Hematopoietic multipotent progenitor cell treated with erythropoietin and hydrocortisone succinate and interleukin-3 and kit ligand, for 6 days (in vitro differentiated cells): ENCODE measurements around the gene CYP26B1.

Experiments
- DNase-seq: peaks from one replicate; pipeline ENCODE4 v3.0.0-alpha.2; 2015

CYP26B1 gene

DNA sequence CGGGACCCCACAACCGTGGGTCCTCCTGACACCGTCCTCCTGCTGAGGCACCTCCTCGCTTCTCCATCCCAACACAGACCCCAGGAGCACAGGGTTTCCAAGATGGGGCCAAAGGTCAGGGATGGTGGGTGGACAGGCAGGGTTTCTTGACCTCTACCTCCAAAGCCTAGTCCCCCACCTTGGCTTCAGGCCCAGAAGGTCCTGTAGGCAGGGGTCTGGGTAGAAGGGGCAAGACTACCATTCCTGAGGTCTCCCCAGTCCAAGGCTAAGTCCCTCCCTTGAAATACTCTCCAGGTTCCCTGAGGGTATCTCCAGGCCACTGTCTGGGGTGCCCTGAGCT, 7.1 kb downstream of the CYP26B1 start:
- DNase-seq, result no peak

- no peak for DNase-seq
These were observed 7.6 kb downstream of the CYP26B1 start for GRCh38 chr2:72139874-72140620.

DNA sequence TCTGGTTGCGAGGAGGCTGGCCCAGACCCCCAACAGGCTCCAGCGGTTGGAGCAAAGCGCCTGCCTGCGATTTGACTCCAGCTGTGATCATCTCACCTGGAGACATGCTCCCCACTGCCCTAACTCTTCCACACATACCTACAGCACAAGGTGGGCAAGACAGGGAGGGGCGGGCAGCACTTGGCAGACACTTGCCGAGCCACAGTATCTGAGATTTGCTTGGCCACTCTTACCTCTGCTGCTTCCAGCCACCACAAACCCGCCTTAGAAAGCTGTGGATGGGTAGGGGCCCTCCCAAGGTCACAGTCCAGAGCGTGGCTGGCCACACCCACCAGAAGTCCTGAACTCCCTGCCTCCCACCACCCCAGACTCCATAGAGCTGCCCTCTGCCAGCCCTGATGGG, 8.2 kb downstream of the CYP26B1 start:
- DNase-seq, result no peak

- DNase-seq, result no peak
These were observed 8.7 kb downstream of the CYP26B1 start for GRCh38 chr2:72138921-72139381.

DNA sequence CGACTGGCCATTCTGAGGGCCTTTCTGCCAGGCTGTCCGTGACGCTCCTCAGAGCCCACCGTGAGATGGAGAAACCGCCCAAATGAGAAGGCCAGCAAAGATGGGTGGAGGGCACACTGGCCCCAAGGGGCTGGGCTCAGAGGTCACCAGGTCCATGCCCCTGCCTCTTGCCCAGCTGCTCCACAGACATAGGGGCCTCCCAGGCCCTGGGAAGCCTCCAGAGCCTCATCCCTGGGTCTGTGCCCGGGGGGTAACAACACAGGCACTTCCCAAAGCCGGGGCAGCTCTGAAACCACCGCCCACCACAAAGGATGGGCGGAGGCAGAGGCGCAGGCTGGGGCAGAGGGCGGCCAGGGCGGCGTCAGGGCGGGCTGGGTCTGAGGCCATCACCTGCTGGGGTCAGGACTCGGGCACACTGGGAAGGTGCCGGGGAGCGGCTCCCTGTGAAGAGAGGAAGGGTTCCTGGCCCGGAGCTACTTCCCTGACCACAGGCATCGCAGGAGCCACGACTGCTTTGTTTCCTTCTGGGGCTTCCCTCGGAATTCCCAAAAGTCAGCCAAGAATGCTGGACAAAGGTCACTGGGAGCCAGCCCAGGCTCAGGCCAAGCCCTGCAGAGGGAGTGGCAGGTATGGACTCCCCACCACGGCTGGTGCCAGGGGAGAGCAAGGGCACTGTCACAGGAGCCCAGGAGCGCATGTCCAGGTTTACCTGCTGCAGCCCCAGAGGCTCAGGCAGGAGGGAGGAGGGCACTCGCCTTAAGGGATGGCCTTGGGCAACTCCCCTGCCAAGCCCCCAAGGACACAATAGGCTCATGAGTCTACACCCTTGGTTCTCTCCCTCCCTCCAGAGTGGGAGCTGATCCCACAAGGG, 9.4 kb downstream of the CYP26B1 start:
- no peak for DNase-seq

DNA sequence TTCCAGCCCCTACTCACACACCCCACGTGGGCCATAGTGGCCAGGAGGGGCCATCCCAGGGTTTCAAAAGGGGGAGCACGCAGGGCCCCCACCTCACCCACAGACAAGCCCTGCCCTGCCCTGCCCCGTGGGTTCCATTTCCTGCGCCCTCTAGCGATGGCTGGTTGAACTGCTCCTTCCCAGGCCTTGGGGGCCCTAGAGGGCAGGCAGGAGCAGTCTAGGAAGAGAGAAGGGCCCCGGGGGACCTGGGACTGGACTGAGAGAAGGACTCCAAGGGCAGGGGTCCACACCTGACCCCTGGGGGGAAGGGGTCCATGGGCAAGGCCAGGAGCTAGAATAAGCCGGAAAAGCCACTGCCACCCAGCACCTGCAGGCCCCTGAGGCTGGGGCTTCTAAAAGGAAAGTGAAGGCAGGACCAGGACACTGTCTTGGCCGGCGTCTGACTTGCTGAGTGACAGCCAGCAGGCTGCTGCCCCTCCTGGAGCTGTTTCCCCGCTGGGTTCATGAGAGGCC, 10.1 kb downstream of the CYP26B1 start:
- DNase-seq, result peak; percentile 69

DNA sequence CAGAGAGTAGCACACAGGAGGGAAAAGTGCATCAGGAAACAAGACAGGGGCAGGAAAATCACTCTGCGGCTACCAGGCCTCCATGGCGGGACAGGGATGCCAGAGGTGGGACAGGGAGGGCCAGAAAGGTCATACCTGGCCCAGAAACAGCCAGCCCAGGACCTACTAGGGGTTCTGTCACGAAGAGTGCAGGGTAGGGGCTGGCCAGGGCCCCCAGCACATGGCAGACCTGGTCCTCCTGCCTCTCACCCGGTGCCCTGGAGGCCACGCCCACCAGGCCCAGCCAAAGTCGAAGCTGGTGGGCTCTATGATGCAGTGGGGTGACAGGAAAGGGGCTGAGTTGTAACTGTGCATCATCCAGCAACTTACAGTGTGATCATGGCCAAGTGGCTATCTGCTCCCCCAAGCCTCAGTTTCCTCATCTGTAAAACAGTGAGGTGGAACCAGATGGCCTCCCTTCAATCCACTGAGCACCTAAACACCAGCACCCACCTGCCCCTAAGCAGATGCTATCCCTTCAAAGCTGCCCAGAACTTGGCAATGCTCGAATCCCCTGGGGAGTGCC, 10.6 kb downstream of the CYP26B1 start:
- no peak for DNase-seq

GRCh38 chr2:72136331-72136730, 11.3 kb downstream of the CYP26B1 start:
- DNase-seq, result no peak

DNA sequence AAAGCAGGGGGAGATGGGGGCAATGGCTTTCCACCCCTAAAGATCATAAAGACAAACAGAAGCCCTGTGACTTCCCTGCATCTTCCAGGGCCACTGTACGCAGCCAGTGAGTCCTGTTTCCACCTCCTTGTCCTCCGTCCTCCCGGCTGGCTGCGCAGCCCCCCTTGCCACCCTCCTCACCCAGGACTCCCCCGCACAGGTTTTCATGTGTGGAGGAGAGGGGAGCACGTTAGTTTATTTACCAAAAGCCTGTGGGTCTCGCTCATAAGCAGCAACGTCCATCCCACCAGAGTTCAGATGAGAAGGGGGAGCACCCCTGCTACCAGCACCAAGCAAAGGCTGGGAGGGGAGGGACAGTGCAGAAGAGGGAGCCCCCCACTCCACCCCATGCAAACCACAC, 11.7 kb downstream of the CYP26B1 start:
- DNase-seq, result no peak

GRCh38 chr2:72134997-72135800, 12.5 kb downstream of the CYP26B1 start:
- DNase-seq, result no peak

GRCh38 chr2:72134408-72134996, 13.2 kb downstream of the CYP26B1 start:
- no peak for DNase-seq

GRCh38 chr2:72133721-72134407, 13.8 kb downstream of the CYP26B1 start:
- no peak for DNase-seq

DNA sequence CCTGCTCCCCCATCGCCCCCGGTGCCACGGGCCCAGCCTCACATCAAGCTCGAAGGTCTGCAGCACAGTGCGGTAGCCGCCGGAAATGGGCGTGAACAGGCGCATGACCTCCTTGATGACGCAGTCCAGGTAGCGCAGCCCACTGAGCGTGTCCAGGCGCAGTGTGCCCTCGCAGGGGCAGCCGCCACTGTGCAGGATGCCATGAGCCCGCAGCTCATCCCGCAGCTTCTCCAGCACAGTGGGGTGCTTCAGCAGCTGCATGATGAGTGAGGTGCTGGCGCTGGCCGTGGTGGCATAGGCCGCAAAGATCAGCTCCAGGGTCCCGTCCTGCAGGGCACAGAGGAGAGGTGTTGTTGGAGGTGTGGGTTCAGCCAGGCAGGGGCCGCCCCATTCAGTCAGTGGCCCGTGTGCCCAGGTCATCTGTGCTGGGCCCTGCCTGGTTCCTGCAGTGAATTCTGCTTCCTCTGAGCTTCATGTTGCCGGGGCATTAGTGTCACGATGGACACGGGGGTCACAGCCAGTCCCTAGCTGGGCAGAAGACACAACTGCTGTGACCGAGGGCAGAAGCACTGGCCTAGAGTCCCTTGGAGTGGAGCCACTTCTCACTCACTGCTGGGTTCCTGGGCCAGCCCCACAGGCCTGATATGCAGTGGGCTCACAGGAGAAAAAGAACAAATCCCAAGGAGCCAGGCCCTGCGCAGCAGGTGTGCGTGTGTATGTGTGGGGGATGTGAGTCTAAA, 14.5 kb downstream of the CYP26B1 start:
- no peak for DNase-seq

DNA sequence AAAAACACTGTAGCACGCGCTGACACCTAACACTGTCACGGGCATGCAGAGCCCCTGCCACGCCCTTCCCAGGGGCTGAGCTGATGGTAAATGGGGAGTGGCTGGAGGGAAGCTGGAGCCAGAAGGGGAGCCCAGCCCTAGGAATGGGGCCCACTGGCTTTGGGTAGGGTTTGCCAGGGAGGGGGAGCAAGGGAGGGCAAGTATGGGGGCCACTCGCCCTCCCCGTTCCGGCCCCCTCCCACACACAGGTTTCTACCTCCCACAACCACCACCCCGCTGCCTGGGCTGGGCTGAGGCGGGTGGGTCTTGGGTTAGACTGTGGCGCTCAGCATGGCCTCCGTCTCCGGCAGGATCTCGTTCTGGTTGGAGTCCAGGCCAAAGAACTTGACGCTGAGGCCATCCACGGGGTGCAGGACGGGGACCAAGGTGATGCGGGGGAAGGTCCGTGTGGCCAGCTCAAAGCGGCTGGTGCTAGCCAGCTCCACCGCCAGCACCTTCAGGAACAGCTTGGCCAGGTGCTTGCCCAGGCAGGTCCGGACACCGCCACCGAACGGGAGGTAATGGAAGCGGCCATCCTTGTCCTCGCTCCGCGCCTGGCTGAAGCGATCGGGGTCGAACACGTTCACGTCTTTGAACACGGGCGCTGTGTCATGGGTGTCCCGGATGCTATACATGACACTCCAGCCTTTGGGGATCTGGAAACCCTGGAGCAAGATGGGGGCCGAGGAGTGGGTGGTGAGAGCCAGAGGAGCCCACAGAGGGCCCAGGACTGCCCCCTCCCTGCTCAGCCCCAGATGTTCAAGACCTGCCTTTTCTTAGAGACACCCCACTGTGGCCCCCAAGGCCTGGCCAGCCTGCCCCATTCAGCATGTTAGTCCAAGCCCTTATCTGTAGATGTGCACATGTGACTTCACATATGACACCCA, 15.5 kb downstream of the CYP26B1 start:
- no peak for DNase-seq

DNA sequence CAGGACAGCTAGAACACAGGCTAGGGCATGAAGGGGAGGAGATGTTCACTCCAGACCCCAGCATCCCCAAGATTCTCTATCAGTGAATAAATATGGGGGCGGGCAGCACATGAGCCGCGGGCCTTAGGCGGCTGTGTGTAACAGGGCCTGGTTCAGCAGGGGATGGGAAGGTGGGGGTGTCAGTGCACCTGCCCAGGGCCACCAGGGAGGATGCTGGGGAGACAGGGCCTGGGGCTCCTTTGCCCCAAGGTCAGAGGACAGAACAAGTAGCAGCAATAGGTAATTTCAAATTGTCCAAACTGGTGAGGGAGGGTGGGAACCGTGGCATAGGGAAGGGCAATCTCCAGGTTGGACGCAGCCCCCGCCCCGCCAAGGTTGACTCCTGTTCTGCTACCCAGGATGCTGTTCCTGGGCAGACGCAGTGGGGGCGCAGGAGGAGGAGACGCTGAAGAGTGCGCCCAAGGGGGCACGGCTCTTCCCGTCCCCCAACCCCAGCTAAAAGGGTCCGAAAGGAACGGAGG, 16.2 kb downstream of the CYP26B1 start:
- no peak for DNase-seq

DNA sequence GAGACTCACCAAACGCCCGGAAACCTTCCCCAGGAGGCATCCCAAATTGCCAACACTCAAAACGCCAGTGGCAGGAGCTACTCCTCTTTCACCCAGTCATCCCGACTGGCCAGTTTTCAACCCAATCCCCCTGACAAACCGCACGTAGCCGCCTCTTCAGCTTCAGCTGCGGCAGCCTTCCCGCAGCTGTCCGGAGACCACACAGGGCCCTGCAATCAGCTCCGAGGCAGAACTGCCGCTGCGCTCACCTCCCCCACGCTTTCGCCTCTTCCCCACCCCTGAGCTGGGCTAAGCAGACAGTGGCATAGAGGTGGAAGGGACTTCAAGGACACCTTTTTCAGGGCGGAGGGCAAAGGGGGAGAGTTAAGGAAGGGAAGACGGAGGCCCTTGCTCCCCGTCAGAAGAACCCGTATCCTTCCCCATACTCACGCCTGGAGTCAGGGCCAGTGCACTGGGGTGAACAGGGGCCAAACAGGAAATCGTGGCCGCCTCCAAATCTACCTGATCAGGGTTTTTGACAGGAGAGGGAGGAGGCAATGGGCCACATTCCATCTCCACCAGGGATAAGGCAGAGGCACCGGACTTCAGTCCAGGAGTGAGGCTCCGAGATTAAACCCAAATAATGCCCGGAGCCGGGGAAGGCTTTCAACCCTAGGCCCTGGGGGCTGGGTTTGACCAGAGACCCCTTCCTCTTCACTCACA, 16.9 kb downstream of the CYP26B1 start:
- no peak for DNase-seq

DNA sequence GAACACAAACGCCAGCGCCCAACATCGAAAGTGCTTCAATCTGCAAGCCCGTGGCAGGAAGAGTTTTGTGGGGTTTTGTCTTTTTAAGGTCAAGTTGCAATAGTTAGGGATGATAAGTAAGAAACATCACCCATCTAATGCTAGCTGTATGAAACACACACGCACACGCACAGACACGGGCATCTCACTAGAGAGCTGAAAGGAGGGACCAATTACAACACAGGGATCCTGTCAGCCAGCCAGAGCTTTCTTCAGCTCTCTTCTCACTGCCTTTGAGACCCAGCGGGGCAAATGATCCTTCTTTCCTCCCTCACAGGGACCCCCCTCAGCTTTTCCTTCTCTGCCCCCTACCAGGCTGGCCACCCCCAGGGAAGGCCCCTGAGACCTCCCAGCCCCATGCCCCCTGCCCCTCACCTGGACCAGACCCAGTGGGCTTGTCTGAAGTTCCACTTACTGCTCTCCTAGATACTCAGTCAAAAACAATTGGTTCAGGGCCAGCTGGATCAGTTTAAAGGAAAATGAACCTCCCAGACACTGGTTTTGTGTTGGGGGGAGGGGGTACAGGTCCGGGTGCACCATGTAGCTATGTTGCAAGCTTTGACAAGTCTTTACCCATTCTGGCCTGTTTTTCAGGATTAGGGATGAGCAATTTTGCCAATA, 17.9 kb downstream of the CYP26B1 start:
- DNase-seq, result no peak

GRCh38 chr2:72128843-72129227, 18.8 kb downstream of the CYP26B1 start:
- DNase-seq, result no peak
